H1 (cell line): ENCODE data around the gene DSE. TPM values are rescaled to one million over a fixed set of nuclear protein-coding genes. Genes with fewer than 3 reads are reported as not detected.

Experiments
- ASH2L ChIP-seq: fragments of 200-600, 300-600 bp; sonication (generic); IDR thresholded peaks from one replicate; pipeline ENCODE4 v1.7.1; 2017; ENCODE audit warnings: low read length
- ATF3 ChIP-seq: IDR thresholded peaks from 2 replicates; pipeline ENCODE4 v1.6.1; 2011; ENCODE audit warnings: low read depth, mild to moderate bottlenecking, low read length; ENCODE audit not compliant: insufficient read depth
- BACH1 ChIP-seq: IDR thresholded peaks from 2 replicates; pipeline ENCODE4 v1.6.1; 2012; ENCODE audit warnings: low read length, improper control_type of control experiment
- CTBP2 ChIP-seq: IDR thresholded peaks from 2 replicates; pipeline ENCODE4 v1.7.0; 2011; ENCODE audit warnings: borderline replicate concordance, mild to moderate bottlenecking, moderate library complexity, mixed read lengths, low read length; ENCODE audit not compliant: insufficient read depth, insufficient read length
- KDM4A ChIP-seq: IDR thresholded peaks from one replicate; pipeline ENCODE4 v1.7.1; 2012; ENCODE audit warnings: low read depth, mild to moderate bottlenecking, moderate library complexity, low read length, inconsistent platforms; ENCODE audit not compliant: severe bottlenecking
- POLR2AphosphoS5 ChIP-seq: IDR thresholded peaks from 2 replicates; pipeline ENCODE4 v1.6.1; 2011; ENCODE audit warnings: low read depth, low read length
- RFX5 ChIP-seq: IDR thresholded peaks from 2 replicates; pipeline ENCODE4 v1.6.1; 2011; ENCODE audit warnings: low read depth, low read length, improper control_type of control experiment, borderline replicate concordance
- SUZ12 ChIP-seq: fragments of 200-600 bp; sonication (generic); IDR thresholded peaks from 2 replicates; pipeline ENCODE4 v1.6.1; 2012; ENCODE audit warnings: mild to moderate bottlenecking, inconsistent platforms, low read length, moderate library complexity, mixed read lengths
- TAF1 ChIP-seq: IDR thresholded peaks from 2 replicates; pipeline ENCODE4 v1.6.1; 2011; ENCODE audit warnings: mild to moderate bottlenecking, low read depth, low read length
- polyA plus RNA-seq, 7 experiments: library from polyadenylated mRNA; depleted of rRNA in 3 of 7; stranded (reverse) in 5 of 7; unstranded in 2 of 7; fragments of >200 nt in 5 of 7; fragments of 200-250 nt in 2 of 7; gene quantifications; 1 replicate in 5 of 7; 2 replicates in 1 of 7; 4 replicates in 1 of 7; pipeline versions ENCODE4 v1.2.1 to v1.2.3, GENCODE V29; 2011 to 2013; ENCODE audit warnings: missing spikeins in 2 of 7, mixed read lengths in 2 of 7
- total RNA-seq: library from RNA; stranded (reverse); fragmentation: NEBNext Ultra II Directional; extraction: Animal tissue kit (Norgen Biotek cat#: 25700); gene quantifications from 2 replicates; pipeline ENCODE4 v1.2.1, GENCODE V29; 2021

DSE gene
- total and polyA plus RNA-seq, 2 of the 8 experiments (the other 6 are each of a cell fraction or from before 2014, with no cell fraction given): 32.5 to 94.4 TPM

- TF ChIP-seq ATF3: no peak
- TF ChIP-seq KDM4A: no peak
- TF ChIP-seq RFX5: no peak
- TF ChIP-seq ASH2L: no peak
- TF ChIP-seq SUZ12: no peak
- TF ChIP-seq TAF1: no peak
- TF ChIP-seq CTBP2: no peak
- TF ChIP-seq BACH1: no peak
- no peak for TF ChIP-seq POLR2AphosphoS5
Observed at GRCh38 chr6:116326996-116327395, 43.8 kb upstream of the DSE start (continued).
